Esophagus squamous epithelium (tissue), 5 donors: ENCODE measurements around the gene CAMK2A. TPM values are rescaled to one million over a fixed set of nuclear protein-coding genes. Genes with fewer than 3 reads are reported as not detected.

ENCODE experiments used
- DNase-seq: peaks from one replicate; lab custom pipeline; 2025; lab: John Stamatoyannopoulos, UW
- H3K27ac ChIP-seq, 4 donors: fragments of 200-600 bp; sonication (generic); one replicate each; pipeline ENCODE4 v1.5.1; 2016 to 2019; ENCODE audit warnings: mild to moderate bottlenecking in 1 of 4
- H3K27me3 ChIP-seq, 4 donors: fragments of 200-600 bp; sonication (generic); 1 replicate in 3 of 4; 2 replicates in 1 of 4; pipeline versions ENCODE4 v1.5.1 to v1.6.0; 2017 to 2021; ENCODE audit warnings: antibody characterized with exemption in 1 of 4
- H3K36me3 ChIP-seq, 3 donors: fragments of 200-600 bp; sonication (generic); one replicate each; pipeline ENCODE4 v1.5.1; 2016 to 2019
- H3K4me1 ChIP-seq, 3 donors: fragments of 200-600 bp; sonication (generic); one replicate each; pipeline ENCODE4 v1.5.1; 2017 to 2019
- H3K4me3 ChIP-seq, 4 donors: fragments of 200-600 bp; sonication (generic); 1 replicate in 3 of 4; 2 replicates in 1 of 4; pipeline ENCODE4 v1.5.1; 2016 to 2019; ENCODE audit warnings: mild to moderate bottlenecking in 2 of 4, moderate library complexity in 1 of 4
- H3K9me3 ChIP-seq, 3 donors: fragments of 200-600 bp; sonication (generic); one replicate each; pipeline ENCODE4 v1.5.1; 2016 to 2019
- POLR2A ChIP-seq, 4 donors: fragments of 450-650 bp; IDR thresholded peaks; one replicate each; pipeline ENCODE4 v1.6.1; 2017; ENCODE audit warnings: antibody characterized with exemption in 4 of 4, mild to moderate bottlenecking in 4 of 4, moderate library complexity in 3 of 4
- WGBS, 2 donors: methylation state at CpG; one replicate each; pipeline ENCODE4 v1.1.5; 2018; 5-methylcytosine and 5-hydroxymethylcytosine counted together
- intact Hi-C: fragments of 100-400 bp; cut with DNase I; formaldehyde crosslinking; loops from one replicate; pipeline ENCODE4 v1.15.0; 2022
- total RNA-seq, 4 donors: library from RNA; depleted of rRNA; stranded (reverse); fragments of >200 nt; gene quantifications; one replicate each; pipeline ENCODE4 v1.1.0, GENCODE V29; 2016
- TF ChIP-seq, protein P1 (sequence below), 6 experiments: fragments of 450-650 bp in 4 of 6; fragments of 200-600 bp in 2 of 6; sonication (generic) in 2 of 6; IDR thresholded peaks; one replicate each; pipeline ENCODE4 v1.5.1; 2016 to 2019; ENCODE audit warnings: antibody characterized with exemption in 6 of 6, mild to moderate bottlenecking in 4 of 6, moderate library complexity in 4 of 6
- donor health status: DM: yes; HTN: yes; CAD: no.

Gene CAMK2A
- total RNA-seq, 4 donors from 2014 or later: 0.04 TPM; not detected in 3

DNA sequence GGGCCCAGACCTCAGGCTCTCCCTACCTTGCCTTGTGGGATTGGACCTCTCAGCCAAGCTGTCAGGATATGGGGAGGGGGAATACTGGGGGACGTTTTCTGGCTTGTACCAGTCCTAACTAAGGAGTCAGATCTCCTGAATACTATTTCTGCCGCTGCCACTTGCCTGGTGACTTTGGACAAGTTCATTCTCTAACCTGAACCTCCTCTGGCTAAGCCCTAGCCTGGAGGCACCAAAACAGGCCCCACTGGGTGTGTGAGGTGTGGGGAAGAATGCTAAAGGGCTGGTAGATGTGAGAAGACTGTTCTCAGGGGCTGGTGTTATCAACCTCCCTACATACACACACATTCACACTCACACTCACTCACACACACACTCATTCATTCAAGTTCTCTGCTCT is 98.6 kb downstream of the CAMK2A start:
- DNase-seq: no peak
- Histone ChIP-seq H3K27ac (no peak overlapping the region), H3K4me1 (peaks cover 0 to 10% (median 3%) of the 10 kb centered on the region in 3 donors), H3K9me3 (no peaks in the 10 kb centered on the region), H3K36me3 (no peaks in the 10 kb centered on the region), H3K27me3 (peaks cover 0 to 71% (median 12%) of the 10 kb centered on the region in 4 donors), H3K4me3 (no peak overlapping the region)
- intact Hi-C loops: no loop called here
- WGBS, 2 donors: 26 to 37% methylated on average over 2 of the region's 2 CpGs
- TF ChIP-seq POLR2A (IDR thresholded peaks at IDR 0.05): no peak
- TF ChIP-seq, protein P1, sequence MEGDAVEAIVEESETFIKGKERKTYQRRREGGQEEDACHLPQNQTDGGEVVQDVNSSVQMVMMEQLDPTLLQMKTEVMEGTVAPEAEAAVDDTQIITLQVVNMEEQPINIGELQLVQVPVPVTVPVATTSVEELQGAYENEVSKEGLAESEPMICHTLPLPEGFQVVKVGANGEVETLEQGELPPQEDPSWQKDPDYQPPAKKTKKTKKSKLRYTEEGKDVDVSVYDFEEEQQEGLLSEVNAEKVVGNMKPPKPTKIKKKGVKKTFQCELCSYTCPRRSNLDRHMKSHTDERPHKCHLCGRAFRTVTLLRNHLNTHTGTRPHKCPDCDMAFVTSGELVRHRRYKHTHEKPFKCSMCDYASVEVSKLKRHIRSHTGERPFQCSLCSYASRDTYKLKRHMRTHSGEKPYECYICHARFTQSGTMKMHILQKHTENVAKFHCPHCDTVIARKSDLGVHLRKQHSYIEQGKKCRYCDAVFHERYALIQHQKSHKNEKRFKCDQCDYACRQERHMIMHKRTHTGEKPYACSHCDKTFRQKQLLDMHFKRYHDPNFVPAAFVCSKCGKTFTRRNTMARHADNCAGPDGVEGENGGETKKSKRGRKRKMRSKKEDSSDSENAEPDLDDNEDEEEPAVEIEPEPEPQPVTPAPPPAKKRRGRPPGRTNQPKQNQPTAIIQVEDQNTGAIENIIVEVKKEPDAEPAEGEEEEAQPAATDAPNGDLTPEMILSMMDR (IDR thresholded peaks at IDR 0.05): no peak

DNA sequence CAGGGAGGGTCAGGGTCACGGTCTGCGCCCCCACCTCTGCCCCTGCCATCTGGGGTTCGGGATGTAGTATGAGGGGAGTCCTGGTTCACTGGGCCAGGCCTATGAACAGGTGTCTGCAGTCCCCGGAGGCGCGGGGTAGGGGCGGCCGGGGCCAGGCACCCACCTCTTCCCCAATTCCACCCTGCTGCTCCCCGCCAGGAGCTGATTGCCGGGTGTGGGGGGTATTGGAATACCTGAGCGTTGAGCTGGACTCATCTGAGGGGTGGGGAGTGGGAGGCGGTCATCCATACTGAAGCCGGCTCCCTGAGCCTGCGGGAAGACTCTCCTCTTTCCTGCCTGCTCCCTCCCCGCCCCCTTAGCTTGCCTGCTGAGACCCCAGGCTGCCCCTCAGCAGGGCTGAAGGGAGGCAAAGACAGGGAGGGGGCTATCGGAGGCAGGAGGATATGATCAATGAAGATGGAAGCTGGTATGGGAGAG is 99.0 kb downstream of the CAMK2A start:
- TF ChIP-seq POLR2A (IDR thresholded peaks at IDR 0.05): no peak
- TF ChIP-seq, protein P1 (IDR thresholded peaks at IDR 0.05): no peak
- Histone ChIP-seq H3K27ac (no peak overlapping the region), H3K4me1 (peaks cover 0 to 10% (median 3%) of the 10 kb centered on the region in 3 donors), H3K27me3 (peaks cover 0 to 74% (median 12%) of the 10 kb centered on the region in 4 donors), H3K36me3 (no peaks in the 10 kb centered on the region), H3K9me3 (no peaks in the 10 kb centered on the region), H3K4me3 (no peak overlapping the region)
- intact Hi-C loops: no loop called here
- DNase-seq: no peak
- WGBS, 2 donors: 56% methylated on average over 5 of the region's 16 CpGs; no CpG with 5 or more reads in 1 of the 2 donors

DNA sequence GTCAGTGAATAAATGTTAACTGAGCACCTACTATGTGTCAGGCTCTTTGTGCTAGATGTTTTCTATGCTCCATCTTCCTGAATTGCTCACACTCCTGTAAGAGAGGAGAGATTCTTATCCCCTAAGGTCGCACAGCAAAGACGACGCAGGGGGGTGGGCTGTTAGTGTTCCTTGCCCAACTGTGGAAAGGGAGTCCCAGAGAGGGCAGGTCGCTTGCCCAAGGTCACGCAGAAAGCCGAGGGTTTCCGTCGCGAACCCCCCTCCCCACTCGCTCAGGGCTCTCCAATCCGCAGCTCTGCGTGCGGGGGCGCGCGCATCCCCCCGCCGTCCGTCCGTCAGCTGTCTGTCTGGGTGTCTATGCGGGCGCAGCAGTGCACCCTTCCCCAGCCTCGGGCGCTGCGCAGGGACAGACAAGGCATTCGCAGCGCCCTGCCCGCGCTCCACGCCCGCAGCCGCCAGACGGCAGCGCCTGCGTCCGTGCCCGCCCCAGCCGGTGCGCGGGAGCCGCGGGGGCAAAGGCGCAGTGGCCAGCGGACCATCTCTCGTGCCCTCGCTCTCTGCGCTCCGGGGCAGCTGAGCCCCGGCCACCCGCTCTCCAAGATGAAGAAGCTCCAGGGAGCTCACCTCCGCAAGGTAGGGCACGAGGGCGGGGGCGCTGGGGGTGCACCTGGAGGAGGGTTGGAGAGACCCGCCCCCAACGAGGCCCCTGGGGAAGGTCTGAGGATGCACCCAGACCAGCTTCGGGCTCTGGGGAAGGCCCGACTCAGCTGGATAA is 99.7 kb downstream of the CAMK2A start, which contains the start of gene SLC6A7:
Gene SLC6A7, plus strand, starts transcription at position 335 of the 775 bp plus-strand sequence. Its CDS starts 266 bp downstream, at position 601.
- WGBS, 2 donors: 15 to 20% methylated on average over 4 of the region's 58 CpGs
- intact Hi-C loops: no loop called here
- Histone ChIP-seq H3K36me3 (no peaks in the 10 kb centered on the region), H3K4me1 (peaks cover 0 to 10% (median 3%) of the 10 kb centered on the region in 3 donors), H3K27ac (no peak within 1 kb of the TSS), H3K4me3 (peak within 1 kb of the TSS in 1 of 4 donors; percentile 43), H3K9me3 (no peaks in the 10 kb centered on the region), H3K27me3 (peaks cover 0 to 74% (median 12%) of the 10 kb centered on the region in 4 donors)
- no peak for TF ChIP-seq POLR2A (IDR thresholded peaks at IDR 0.05)
- TF ChIP-seq, protein P1 (IDR thresholded peaks at IDR 0.05): no peak
- no peak for DNase-seq

DNA sequence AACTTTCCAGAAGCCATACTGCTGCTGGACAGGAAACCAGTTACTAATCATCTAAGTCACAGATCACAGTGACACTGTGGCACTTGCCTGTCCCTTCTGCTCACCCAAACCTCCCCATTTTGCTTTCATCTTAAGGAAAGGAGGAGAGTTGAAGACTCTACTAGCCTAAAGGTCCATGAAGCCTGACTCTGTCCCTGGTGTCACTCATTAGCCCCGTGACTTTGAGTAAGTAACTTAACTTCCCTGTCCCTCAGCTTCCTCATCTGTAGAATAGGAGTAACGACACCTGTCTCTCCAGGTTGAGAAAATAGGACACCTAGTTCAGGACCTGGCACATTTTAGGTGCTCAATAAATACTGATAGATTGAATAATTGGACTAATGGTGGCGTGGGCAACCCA is 100.2 kb downstream of the CAMK2A start:
- Histone ChIP-seq H3K4me1 (peaks cover 0 to 10% (median 3%) of the 10 kb centered on the region in 3 donors), H3K4me3 (no peak overlapping the region), H3K27me3 (peaks cover 0 to 74% (median 12%) of the 10 kb centered on the region in 4 donors), H3K36me3 (no peaks in the 10 kb centered on the region), H3K27ac (no peak overlapping the region), H3K9me3 (no peaks in the 10 kb centered on the region)
- intact Hi-C loops: no loop called here
- no peak for TF ChIP-seq POLR2A (IDR thresholded peaks at IDR 0.05)
- WGBS, 2 donors: 33 to 68% methylated on average over 1 to 3 of the region's 3 CpGs
- DNase-seq: no peak

DNA sequence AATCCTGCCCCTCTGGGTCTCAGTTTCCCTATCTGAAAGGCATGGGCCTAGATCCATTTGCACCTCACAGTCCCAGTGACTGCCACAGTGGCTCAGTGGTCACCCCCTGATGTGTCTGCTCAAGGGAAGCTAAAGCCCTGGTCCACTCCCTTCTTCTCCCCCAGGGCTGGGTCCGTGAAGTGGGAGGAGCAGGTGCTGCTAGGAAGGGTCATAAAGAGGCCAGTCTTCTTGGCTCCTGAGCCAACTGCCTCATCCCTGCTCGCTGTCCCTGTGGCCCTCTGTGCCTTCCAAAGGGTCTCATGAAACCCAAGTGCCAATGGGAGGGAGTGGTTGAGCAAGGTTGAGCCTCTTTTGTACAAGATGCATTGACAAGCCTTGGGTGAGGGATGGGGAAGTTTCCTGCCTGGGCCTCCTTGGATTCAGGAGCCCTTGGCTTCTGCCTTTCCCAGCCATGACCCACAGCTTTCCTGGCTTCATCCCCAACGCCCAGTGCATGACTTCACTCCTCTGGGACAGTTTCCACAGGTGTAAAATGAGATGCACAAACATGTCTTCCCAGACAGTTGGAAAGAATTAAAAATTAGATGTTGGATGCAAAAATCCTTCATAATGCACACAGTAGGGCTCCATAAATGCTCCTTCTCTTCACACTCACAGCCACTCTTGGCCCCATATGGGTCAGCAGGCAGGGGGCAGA is 101.3 kb downstream of the CAMK2A start:
- no peaks in the 10 kb centered on the region for H3K36me3 ChIP-seq
- no peak overlapping the region for H3K4me3 ChIP-seq
- 40 to 63% methylated on average over 1 to 2 of the region's 3 CpGs for WGBS, 2 donors
- H3K9me3 ChIP-seq: no peaks in the 10 kb centered on the region
- intact Hi-C loops: no loop called here
- H3K27me3 ChIP-seq: peaks cover 0 to 74% (median 12%) of the 10 kb centered on the region in 4 donors
- no peak overlapping the region for H3K27ac ChIP-seq
- peaks cover 0 to 10% (median 3%) of the 10 kb centered on the region in 3 donors for H3K4me1 ChIP-seq
- no peak for TF ChIP-seq POLR2A (IDR thresholded peaks at IDR 0.05)
- TF ChIP-seq, protein P1 (IDR thresholded peaks at IDR 0.05): no peak
- DNase-seq: no peak
